ENCODE data around the gene AK2. TPM values are rescaled to one million over a fixed set of nuclear protein-coding genes. Genes with fewer than 3 reads are reported as not detected.
"Not testable (repeated sequence)": the region's sequence is repeated elsewhere in the genome, so short reads cannot be mapped to it uniquely, and the experiment has no call there.

The AK2 gene
- total RNA-seq, 1 donor from 2014 or later = 54.6 TPM

DNA sequence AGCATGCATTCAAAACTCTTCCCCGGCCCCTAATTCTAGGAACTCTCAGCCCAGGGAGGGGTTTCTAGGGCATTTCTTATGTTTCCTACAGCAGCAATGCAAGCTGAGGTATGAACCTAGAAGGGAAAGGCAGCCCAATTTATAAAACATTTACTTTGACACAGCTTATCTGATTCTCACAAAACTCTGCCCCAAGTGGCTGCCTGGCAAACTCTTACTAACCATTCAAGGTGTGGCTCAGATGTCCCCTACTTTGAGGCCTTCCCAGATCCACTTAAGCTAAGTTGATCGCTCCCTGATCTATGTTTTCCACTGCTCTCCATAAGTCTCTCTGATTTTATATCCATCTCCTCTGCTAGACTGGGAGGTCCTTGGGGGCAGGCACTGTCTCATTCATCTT, 35.4 kb downstream of the AK2 start:
- no peak for DNase-seq (ENCODE audit: low read depth in 2 of 2)

- DNase-seq (ENCODE audit: low read depth in 2 of 2) = peak; percentile 28 to 69
These were observed 36.2 kb downstream of the AK2 start for GRCh38 chr1:33000427-33001026.

- peak in 1 of 2 donors; percentile 63 for DNase-seq (ENCODE audit: low read depth in 2 of 2)
These were observed 37.7 kb downstream of the AK2 start for GRCh38 chr1:32998997-32999396.

DNA sequence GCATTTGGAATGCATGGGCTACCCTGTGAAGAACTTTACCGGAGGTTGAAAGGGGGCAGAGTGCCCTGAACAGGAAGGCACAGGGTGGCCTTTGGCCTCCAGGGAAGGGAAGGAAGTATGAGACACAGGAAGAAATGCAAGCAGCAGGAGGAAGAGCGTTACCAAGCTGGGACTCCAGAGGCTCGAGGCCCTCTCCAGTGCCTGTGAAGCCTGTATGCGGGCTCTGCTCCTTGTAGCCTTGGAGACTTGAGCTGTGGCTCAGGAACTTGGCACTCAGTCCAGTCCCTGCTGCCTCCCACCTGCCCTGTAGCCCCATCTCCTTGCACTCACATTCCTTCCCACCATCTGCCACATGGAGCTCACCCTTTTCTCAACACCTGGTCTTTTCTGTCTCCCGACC, 38.6 kb downstream of the AK2 start:
- DNase-seq (ENCODE audit: low read depth in 2 of 2) = peak; percentile 37 to 86

DNA sequence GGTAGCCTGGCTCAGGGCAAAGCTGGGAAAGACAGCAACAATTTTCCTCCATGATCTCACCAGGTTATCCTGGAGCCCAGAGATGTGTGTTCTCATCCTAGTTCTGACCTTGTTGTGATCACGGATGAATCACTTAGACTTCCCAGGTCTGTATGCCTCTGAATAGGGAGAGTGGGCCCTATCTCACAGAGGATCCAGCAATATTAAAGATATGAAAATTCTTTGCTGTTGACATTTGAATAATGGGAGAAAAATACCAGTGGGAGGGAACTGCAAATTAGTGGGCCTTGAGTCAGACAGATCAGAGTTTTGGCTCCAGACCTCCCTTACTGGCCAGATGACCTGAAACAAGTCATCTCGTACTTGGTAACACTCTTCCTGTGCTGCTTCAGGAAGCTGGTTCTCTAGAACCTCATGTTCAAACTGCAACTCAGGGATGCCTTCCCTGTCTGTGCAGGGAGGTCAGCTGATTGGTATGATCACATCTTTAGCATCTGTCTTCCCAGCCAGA, 39.2 kb downstream of the AK2 start:
- peak; percentile 76 to 95 for DNase-seq (ENCODE audit: low read depth in 2 of 2)

- DNase-seq (ENCODE audit: low read depth in 2 of 2) = not testable (repeated sequence)
These were observed 43.4 kb downstream of the AK2 start for GRCh38 chr1:32993324-32993636.

DNA sequence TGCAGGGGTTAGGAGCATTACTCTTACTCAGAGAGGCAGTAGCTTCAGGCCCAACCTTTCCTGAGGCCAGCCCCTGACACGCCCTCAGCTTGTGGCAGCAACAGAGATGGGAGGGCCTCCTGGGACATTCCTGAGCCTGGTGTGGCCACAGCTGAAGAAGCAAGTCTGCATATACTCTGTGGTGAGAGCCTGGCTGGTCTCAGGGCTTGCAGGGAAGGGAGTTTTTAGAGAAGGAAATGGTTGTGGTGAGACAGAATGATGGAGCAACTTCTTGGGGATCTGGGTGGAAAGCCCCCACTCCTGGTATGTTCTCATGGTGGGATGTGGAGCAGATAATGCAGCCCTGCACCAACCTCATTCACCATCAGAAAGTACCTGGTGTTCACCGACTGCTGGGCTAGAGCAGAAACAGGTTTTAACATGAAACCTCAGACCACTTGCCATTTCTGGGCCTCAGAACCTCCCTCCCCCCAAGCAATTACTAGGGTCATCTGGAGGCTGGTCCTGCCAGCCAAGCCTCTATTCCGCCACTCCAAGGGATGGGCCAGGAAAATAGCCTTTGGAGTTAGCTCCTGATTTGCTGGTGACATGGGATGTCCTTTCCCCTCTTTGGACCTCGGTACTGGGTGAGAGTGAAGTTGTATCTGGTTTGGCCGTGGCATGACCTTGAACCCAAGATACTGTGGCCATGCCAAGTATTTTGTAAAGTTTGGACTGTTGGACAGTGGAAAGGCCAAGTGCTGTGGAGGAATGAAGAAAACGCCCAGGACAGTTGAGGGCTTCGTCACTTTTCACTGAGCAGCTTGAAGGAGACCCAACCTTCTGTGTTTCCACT, 44.0 kb downstream of the AK2 start:
- peak in 1 of 2 donors; percentile 91 for DNase-seq (ENCODE audit: low read depth in 2 of 2)

GRCh38 chr1:32991819-32992488, 44.7 kb downstream of the AK2 start:
- DNase-seq (ENCODE audit: low read depth in 2 of 2) = no peak

- DNase-seq (ENCODE audit: low read depth in 2 of 2) = no peak
These were observed 45.3 kb downstream of the AK2 start for GRCh38 chr1:32991386-32991785.

GRCh38 chr1:32990887-32991286, 45.8 kb downstream of the AK2 start:
- no peak for DNase-seq (ENCODE audit: low read depth in 2 of 2)

- peak; percentile 61 to 99 for DNase-seq (ENCODE audit: low read depth in 2 of 2)
These were observed 47.3 kb downstream of the AK2 start for GRCh38 chr1:32989160-32990050.

- DNase-seq (ENCODE audit: low read depth in 2 of 2) = peak; percentile 38 to 54
These were observed 48.0 kb downstream of the AK2 start for GRCh38 chr1:32988665-32989064.

DNA sequence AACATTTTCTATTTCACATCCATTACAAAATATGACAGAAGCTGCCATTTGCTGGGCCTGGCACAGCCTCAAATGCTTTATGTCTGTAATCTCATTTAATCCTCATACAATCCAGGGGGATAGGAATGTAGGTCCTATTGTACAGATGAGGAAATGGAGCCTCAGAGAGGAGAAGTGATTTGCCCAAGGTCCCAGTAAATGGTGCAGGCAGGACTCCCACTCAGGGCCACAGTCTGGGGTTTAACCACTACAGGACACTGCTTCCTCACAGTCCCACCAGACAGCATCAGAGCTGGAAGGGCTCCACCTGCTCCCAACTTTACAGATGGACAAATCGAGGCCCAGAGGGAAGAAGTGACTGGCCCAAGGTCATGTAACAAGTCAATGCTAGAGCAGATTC, 51.5 kb downstream of the AK2 start:
- no peak for DNase-seq (ENCODE audit: low read depth in 2 of 2)

DNA sequence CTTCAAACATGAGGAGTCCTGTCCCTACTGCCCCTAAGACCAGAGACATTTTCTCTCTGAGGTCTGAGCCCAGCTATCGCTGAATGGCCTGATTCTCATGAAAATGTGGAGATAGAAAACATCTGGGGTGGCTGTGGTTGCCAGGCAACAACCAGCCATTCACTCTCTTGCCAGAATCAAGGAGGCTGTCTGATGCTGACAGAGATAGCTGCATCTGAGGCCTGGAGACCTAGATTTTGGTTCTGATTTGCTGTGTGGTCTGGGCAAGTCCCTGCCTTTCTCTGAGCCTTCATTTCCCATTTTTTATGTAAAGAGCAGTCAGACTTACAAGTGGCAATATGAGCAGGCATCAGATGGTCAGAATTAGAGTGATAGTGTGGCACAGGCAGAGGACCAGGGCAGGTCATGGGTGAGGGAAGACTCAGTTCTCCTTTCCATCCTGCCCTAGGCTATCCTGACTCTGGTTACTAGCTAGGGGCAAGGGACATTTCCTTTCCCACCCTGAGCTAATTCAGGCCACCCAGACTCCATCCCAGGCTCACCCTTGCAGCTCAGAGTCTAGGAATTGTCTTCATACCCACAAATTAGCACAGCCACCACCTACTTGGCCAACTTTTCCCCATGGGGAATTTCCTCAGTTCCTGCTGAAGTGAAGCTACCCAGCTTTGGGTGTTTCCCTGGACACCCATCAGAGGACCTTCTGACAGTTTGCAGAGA, 52.1 kb downstream of the AK2 start:
- DNase-seq (ENCODE audit: low read depth in 2 of 2) = peak in 1 of 2 donors; percentile 32

- no peak for DNase-seq (ENCODE audit: low read depth in 2 of 2)
These were observed 52.6 kb downstream of the AK2 start for GRCh38 chr1:32984090-32984454.

GRCh38 chr1:32983020-32983419, 53.7 kb downstream of the AK2 start:
- DNase-seq (ENCODE audit: low read depth in 2 of 2) = peak in 1 of 2 donors; percentile 44

DNA sequence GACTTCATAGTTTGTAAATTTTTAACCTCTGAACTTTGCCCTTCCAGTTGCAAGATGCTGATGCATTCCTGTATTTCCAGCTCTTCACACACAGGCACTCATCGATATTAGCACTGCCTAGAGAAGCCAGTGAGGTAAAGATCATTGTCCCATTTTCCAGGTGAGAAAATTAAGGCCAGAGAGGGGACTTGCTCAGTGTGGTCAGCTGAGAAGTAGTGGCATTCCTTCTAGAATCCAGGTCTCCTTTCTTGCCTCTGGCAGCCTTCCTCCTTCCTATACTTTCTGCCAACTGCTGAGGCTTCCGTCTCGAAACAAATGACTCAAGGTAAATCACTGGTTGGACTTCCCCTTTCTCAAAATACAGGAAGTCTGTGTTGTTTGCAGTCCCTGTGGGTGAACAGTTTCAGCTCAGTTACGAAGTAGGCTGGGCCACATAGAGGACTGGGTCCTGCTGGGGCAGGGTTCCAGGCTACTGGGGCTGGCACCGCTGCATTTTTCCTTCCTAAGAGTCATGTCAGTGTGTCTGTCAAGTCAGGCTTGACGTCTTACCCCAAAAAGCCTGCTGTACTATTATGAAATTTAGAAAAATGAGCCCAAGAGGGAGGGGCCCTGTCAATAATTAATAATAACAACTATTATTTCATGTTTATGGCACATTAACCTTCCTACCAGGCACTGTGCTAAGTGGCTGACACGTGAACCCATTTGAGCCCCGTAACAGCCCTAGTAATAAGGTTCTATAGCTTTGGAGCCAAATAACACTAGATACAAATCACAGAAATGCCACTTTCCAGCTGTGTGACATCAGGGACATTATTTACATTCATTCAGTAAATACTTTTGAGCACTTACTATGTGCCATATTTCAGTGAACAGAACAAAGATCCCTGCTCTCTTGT, 55.4 kb downstream of the AK2 start:
- DNase-seq (ENCODE audit: low read depth in 2 of 2) = peak; percentile 57 to 97

- DNase-seq (ENCODE audit: low read depth in 2 of 2) = no peak
These were observed 56.6 kb downstream of the AK2 start for GRCh38 chr1:32980080-32980479.

- DNase-seq (ENCODE audit: low read depth in 2 of 2) = no peak
These were observed 57.8 kb downstream of the AK2 start for GRCh38 chr1:32978854-32979253.

All from lung microvascular endothelial cell (primary cell).